GM23338 (cell line): ENCODE results near the gene UBA3. TPM values are rescaled to one million over a fixed set of nuclear protein-coding genes. Genes with fewer than 3 reads are reported as not detected.
A peak's percentile ranks its signal among the peaks of the same experiment; 100 is the strongest.

Experiments
- ATAC-seq: fragments of 200-7000 bp; cut with Tn5 transposase; 3 replicates; pipeline ENCODE4 v1.9.1; 2020
- DNase-seq: peaks from one replicate; pipeline ENCODE4 v3.0.0-alpha.2; 2015; ENCODE audit warnings: low spot score
- H2AFZ ChIP-seq: fragments of 200-600 bp; sonication (generic); 2 replicates; pipeline ENCODE4 v1.8.0; 2016; ENCODE audit warnings: antibody characterized with exemption, mild to moderate bottlenecking, moderate library complexity
- H3F3A ChIP-seq: fragments of 200-600 bp; sonication (generic); replicated peaks from 2 replicates; pipeline ENCODE4 v1.8.0; 2017; ENCODE audit warnings: antibody characterized with exemption, mixed run types, low read depth
- H3K27ac ChIP-seq: fragments of 200-600 bp; sonication (generic); 2 replicates; pipeline ENCODE4 v1.6.1; 2016; ENCODE audit warnings: low read depth
- H3K27me3 ChIP-seq: fragments of 200-600 bp; sonication (generic); 2 replicates; pipeline ENCODE4 v1.8.0; 2016; ENCODE audit warnings: mild to moderate bottlenecking, mixed run types, moderate library complexity; ENCODE audit not compliant: insufficient read depth
- H3K36me3 ChIP-seq: fragments of 200-600 bp; sonication (generic); 2 replicates; pipeline ENCODE4 v1.8.0; 2016; ENCODE audit warnings: mild to moderate bottlenecking; ENCODE audit not compliant: insufficient read depth
- H3K4me1 ChIP-seq: fragments of 200-600 bp; sonication (generic); 2 replicates; pipeline ENCODE4 v1.8.0; 2016; ENCODE audit warnings: mild to moderate bottlenecking, moderate library complexity; ENCODE audit not compliant: insufficient read depth
- H3K4me2 ChIP-seq: fragments of 200-600 bp; sonication (generic); 2 replicates; pipeline ENCODE4 v1.7.1; 2017; ENCODE audit warnings: mixed run types
- H3K4me3 ChIP-seq: fragments of 200-600 bp; sonication (generic); 2 replicates; pipeline ENCODE4 v1.6.1; 2016; ENCODE audit warnings: mixed run types
- H3K79me2 ChIP-seq: fragments of 200-600 bp; sonication (generic); replicated peaks from 2 replicates; pipeline ENCODE4 v1.8.0; 2017; ENCODE audit warnings: mild to moderate bottlenecking; ENCODE audit not compliant: insufficient read depth
- H3K9me2 ChIP-seq: fragments of 200-600 bp; sonication (generic); 2 replicates; pipeline ENCODE4 v1.8.0; 2017; ENCODE audit not compliant: insufficient read depth
- H4K20me1 ChIP-seq: fragments of 200-600 bp; sonication (generic); replicated peaks from 2 replicates; pipeline ENCODE4 v1.8.0; 2017; ENCODE audit warnings: mild to moderate bottlenecking; ENCODE audit not compliant: insufficient read depth
- H3K27ac Mint-ChIP-seq: 2 replicates; pipeline ENCODE4 v1.8.0; 2020; ENCODE audit warnings: inconsistent platforms, mild to moderate bottlenecking, moderate library complexity, mixed read lengths
- H3K27me3 Mint-ChIP-seq: 3 replicates; pipeline ENCODE4 v1.8.0; 2022; ENCODE audit warnings: low read depth, mild to moderate bottlenecking, moderate library complexity, mixed read lengths, inconsistent platforms; ENCODE audit not compliant: insufficient read depth, poor library complexity
- H3K36me3 Mint-ChIP-seq: 3 replicates; pipeline ENCODE4 v1.8.0; 2021; ENCODE audit warnings: low read depth, mild to moderate bottlenecking, inconsistent platforms, moderate library complexity, mixed read lengths
- H3K4me1 Mint-ChIP-seq: 3 replicates; pipeline ENCODE4 v1.8.0; 2020; ENCODE audit warnings: mild to moderate bottlenecking, inconsistent platforms, mixed read lengths
- H3K4me3 Mint-ChIP-seq: 3 replicates; pipeline ENCODE4 v1.8.0; 2021; ENCODE audit warnings: moderate library complexity, mild to moderate bottlenecking, inconsistent platforms, mixed read lengths
- H3K9me3 Mint-ChIP-seq: 3 replicates; pipeline ENCODE4 v1.8.0; 2020; ENCODE audit warnings: moderate library complexity, mild to moderate bottlenecking, inconsistent platforms, mixed read lengths
- CREB1 ChIP-seq: fragments of 250-450 bp; sonication (Bioruptor Pico); IDR thresholded peaks from 2 replicates; pipeline ENCODE4 v1.5.0; 2020; ENCODE audit warnings: low read depth, mild to moderate bottlenecking, moderate library complexity
- POLR2AphosphoS5 ChIP-seq: IDR thresholded peaks from 2 replicates; pipeline ENCODE4 v1.6.1; 2016; ENCODE audit warnings: antibody characterized with exemption, low read depth
- polyA plus RNA-seq: library from polyadenylated mRNA; unstranded; fragments of >200 nt; fragmentation: Nextera tagmentation; extraction: Ambion mirVana; gene quantifications from 2 replicates; pipeline ENCODE4 v1.2.1, GENCODE V29; 2016
- total RNA-seq: library from RNA; depleted of rRNA; stranded (reverse); fragments of >200 nt; shearing (Covaris generic); gene quantifications from 2 replicates; pipeline ENCODE4 v1.2.3, GENCODE V29; 2014
- TF ChIP-seq, protein P1 (sequence below): fragments of 250-450 bp; sonication (Bioruptor Pico); IDR thresholded peaks from 2 replicates; pipeline ENCODE4 v1.5.0; 2020; ENCODE audit warnings: mild to moderate bottlenecking, moderate library complexity
- TF ChIP-seq, protein P2 (sequence below): IDR thresholded peaks from one replicate; pipeline ENCODE4 v1.6.1; 2018; ENCODE audit warnings: antibody characterized with exemption; ENCODE audit not compliant: unreplicated experiment

The UBA3 gene
- total and polyA plus RNA-seq, 2 experiments from 2014 or later = 53.2 to 85.3 TPM

- peak overlapping the region; percentile 31 for H3K4me3 Mint-ChIP-seq
- H3K9me3 Mint-ChIP-seq = no peaks in the 10 kb centered on the region
- Histone ChIP-seq H3K27me3 (peaks cover 5% of the 10 kb centered on the region; the same call in 1 of the 2 replicates), H3K4me3 (no peak overlapping the region), H3K4me2 (peak overlapping the region; percentile 5), H3F3A (no peaks in the 10 kb centered on the region), H3K4me1 (peaks cover 43% of the 10 kb centered on the region), H3K36me3 (0 out of 2 replicates have a peak, but pooled peaks cover 5% of the 10 kb centered on the region), H3K79me2 (no peaks in the 10 kb centered on the region), H4K20me1 (no peaks in the 10 kb centered on the region), H3K27ac (peak overlapping the region; percentile 81), H2AFZ (no peak overlapping the region), H3K9me2 (no peaks in the 10 kb centered on the region)
- H3K27ac Mint-ChIP-seq = peak overlapping the region; percentile 89
- peaks cover 13% of the 10 kb centered on the region for H3K27me3 Mint-ChIP-seq
- H3K4me1 Mint-ChIP-seq = peaks cover 57% of the 10 kb centered on the region
- peaks cover 38% of the 10 kb centered on the region for H3K36me3 Mint-ChIP-seq
- DNase-seq = peak; percentile 92
- TF ChIP-seq, protein P1, sequence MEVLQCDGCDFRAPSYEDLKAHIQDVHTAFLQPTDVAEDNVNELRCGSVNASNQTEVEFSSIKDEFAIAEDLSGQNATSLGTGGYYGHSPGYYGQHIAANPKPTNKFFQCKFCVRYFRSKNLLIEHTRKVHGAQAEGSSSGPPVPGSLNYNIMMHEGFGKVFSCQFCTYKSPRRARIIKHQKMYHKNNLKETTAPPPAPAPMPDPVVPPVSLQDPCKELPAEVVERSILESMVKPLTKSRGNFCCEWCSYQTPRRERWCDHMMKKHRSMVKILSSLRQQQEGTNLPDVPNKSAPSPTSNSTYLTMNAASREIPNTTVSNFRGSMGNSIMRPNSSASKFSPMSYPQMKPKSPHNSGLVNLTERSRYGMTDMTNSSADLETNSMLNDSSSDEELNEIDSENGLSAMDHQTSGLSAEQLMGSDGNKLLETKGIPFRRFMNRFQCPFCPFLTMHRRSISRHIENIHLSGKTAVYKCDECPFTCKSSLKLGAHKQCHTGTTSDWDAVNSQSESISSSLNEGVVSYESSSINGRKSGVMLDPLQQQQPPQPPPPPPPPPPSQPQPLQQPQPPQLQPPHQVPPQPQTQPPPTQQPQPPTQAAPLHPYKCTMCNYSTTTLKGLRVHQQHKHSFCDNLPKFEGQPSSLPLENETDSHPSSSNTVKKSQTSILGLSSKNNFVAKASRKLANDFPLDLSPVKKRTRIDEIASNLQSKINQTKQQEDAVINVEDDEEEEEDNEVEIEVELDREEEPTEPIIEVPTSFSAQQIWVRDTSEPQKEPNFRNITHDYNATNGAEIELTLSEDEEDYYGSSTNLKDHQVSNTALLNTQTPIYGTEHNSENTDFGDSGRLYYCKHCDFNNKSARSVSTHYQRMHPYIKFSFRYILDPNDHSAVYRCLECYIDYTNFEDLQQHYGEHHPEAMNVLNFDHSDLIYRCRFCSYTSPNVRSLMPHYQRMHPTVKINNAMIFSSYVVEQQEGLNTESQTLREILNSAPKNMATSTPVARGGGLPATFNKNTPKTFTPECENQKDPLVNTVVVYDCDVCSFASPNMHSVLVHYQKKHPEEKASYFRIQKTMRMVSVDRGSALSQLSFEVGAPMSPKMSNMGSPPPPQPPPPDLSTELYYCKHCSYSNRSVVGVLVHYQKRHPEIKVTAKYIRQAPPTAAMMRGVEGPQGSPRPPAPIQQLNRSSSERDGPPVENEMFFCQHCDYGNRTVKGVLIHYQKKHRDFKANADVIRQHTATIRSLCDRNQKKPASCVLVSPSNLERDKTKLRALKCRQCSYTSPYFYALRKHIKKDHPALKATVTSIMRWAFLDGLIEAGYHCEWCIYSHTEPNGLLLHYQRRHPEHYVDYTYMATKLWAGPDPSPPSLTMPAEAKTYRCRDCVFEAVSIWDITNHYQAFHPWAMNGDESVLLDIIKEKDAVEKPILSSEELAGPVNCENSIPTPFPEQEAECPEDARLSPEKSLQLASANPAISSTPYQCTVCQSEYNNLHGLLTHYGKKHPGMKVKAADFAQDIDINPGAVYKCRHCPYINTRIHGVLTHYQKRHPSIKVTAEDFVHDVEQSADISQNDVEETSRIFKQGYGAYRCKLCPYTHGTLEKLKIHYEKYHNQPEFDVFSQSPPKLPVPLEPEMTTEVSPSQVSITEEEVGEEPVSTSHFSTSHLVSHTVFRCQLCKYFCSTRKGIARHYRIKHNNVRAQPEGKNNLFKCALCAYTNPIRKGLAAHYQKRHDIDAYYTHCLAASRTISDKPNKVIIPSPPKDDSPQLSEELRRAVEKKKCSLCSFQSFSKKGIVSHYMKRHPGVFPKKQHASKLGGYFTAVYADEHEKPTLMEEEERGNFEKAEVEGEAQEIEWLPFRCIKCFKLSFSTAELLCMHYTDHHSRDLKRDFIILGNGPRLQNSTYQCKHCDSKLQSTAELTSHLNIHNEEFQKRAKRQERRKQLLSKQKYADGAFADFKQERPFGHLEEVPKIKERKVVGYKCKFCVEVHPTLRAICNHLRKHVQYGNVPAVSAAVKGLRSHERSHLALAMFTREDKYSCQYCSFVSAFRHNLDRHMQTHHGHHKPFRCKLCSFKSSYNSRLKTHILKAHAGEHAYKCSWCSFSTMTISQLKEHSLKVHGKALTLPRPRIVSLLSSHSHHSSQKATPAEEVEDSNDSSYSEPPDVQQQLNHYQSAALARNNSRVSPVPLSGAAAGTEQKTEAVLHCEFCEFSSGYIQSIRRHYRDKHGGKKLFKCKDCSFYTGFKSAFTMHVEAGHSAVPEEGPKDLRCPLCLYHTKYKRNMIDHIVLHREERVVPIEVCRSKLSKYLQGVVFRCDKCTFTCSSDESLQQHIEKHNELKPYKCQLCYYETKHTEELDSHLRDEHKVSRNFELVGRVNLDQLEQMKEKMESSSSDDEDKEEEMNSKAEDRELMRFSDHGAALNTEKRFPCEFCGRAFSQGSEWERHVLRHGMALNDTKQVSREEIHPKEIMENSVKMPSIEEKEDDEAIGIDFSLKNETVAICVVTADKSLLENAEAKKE (CRISPR knock-in tag) = peak; percentile 45; the same call in 1 of the 2 replicates
- TF ChIP-seq, protein P2, sequence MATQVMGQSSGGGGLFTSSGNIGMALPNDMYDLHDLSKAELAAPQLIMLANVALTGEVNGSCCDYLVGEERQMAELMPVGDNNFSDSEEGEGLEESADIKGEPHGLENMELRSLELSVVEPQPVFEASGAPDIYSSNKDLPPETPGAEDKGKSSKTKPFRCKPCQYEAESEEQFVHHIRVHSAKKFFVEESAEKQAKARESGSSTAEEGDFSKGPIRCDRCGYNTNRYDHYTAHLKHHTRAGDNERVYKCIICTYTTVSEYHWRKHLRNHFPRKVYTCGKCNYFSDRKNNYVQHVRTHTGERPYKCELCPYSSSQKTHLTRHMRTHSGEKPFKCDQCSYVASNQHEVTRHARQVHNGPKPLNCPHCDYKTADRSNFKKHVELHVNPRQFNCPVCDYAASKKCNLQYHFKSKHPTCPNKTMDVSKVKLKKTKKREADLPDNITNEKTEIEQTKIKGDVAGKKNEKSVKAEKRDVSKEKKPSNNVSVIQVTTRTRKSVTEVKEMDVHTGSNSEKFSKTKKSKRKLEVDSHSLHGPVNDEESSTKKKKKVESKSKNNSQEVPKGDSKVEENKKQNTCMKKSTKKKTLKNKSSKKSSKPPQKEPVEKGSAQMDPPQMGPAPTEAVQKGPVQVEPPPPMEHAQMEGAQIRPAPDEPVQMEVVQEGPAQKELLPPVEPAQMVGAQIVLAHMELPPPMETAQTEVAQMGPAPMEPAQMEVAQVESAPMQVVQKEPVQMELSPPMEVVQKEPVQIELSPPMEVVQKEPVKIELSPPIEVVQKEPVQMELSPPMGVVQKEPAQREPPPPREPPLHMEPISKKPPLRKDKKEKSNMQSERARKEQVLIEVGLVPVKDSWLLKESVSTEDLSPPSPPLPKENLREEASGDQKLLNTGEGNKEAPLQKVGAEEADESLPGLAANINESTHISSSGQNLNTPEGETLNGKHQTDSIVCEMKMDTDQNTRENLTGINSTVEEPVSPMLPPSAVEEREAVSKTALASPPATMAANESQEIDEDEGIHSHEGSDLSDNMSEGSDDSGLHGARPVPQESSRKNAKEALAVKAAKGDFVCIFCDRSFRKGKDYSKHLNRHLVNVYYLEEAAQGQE = no peak
- TF ChIP-seq POLR2AphosphoS5 = no peak
- peak; percentile 45 for TF ChIP-seq CREB1 (CRISPR knock-in tag)
- ATAC-seq = peak; percentile 51
These were observed 70.4 kb downstream of the UBA3 start for GRCh38 chr3:69009559-69010410.
